Measurements from ENCODE around the gene DET1.
A peak's percentile ranks its signal among the peaks of the same experiment; 100 is the strongest.

Gene DET1

GRCh38 chr15:88484682-88485331, 61.7 kb downstream of the DET1 start:
- Histone ChIP-seq H3K27me3 (replicated peaks in 2 of 5; ENCODE audit: control insufficient read depth in 4 of 5, insufficient read depth in 5 of 5, low read length in 4 of 5) (no peaks in the 10 kb centered on the region), H3K27ac (ENCODE audit: insufficient read depth in 1 of 2, low read depth in 1 of 2, low read length in 2 of 2, poor library complexity in 1 of 2, severe bottlenecking in 2 of 2) (no peak overlapping the region), H3K9me3 (ENCODE audit: control extremely low read depth in 1 of 5, control insufficient read depth in 4 of 5, insufficient read depth in 2 of 5, low read depth in 1 of 5, low read length in 4 of 5) (no peaks in the 10 kb centered on the region), H3K4me3 (ENCODE audit: control insufficient read depth in 1 of 7, extremely low read depth in 1 of 7, insufficient read depth in 4 of 7, low read depth in 2 of 7, low read length in 6 of 7) (no peak overlapping the region), H3K4me1 (ENCODE audit: control extremely low read depth in 1 of 4, control insufficient read depth in 4 of 4, insufficient read depth in 4 of 4, low read length in 3 of 4) (no peaks in the 10 kb centered on the region), H3K36me3 (ENCODE audit: control insufficient read depth in 4 of 4, insufficient read depth in 4 of 4, low read length in 3 of 4) (peaks cover 0 to 3% (median under 1%) of the 10 kb centered on the region in 4 experiments)
- WGBS (ENCODE audit: insufficient coverage): 89% methylated on average over 8 of the region's 10 CpGs
- DNase-seq: no peak
- POLR2A ChIA-PET: no interaction called here
- CTCF ChIA-PET: interaction anchor here (0.7 to 3.0 kb wide), 3 partner anchors 17 to 172 kb away, joined by 3 to 8 read pairs (median 3); partner anchors contain the start of genes MRPL46 and MRPS11

GRCh38 chr15:88482263-88482662, 64.2 kb downstream of the DET1 start:
- CTCF ChIA-PET: interaction anchor here (0.6 to 3.0 kb wide), 2 partner anchors 11 to 14 kb away, joined by 3 to 8 read pairs; partner anchors contain the start of genes MRPL46 and MRPS11

GRCh38 chr15:88480981-88481380, 65.5 kb downstream of the DET1 start:
- ChIA-PET CTCF (interaction anchor here (1.0 kb wide), 1 partner anchor 183 kb away, joined by 3 read pairs; no protein-coding TSS in a partner anchor), POLR2A (no interaction called here)
- H3K27ac ChIP-seq (ENCODE audit: insufficient read depth in 1 of 2, low read depth in 1 of 2, low read length in 2 of 2, poor library complexity in 1 of 2, severe bottlenecking in 2 of 2): no peak overlapping the region
- no peaks in the 10 kb centered on the region for H3K4me1 ChIP-seq (ENCODE audit: control extremely low read depth in 1 of 4, control insufficient read depth in 4 of 4, insufficient read depth in 4 of 4, low read length in 3 of 4)
- H3K4me3 ChIP-seq (ENCODE audit: control insufficient read depth in 1 of 7, extremely low read depth in 1 of 7, insufficient read depth in 4 of 7, low read depth in 2 of 7, low read length in 6 of 7): no peak overlapping the region
- peaks cover 9 to 27% (median 19%) of the 10 kb centered on the region in 4 experiments for H3K36me3 ChIP-seq (ENCODE audit: control insufficient read depth in 4 of 4, insufficient read depth in 4 of 4, low read length in 3 of 4)
- H3K9me3 ChIP-seq (ENCODE audit: control extremely low read depth in 1 of 5, control insufficient read depth in 4 of 5, insufficient read depth in 2 of 5, low read depth in 1 of 5, low read length in 4 of 5): no peaks in the 10 kb centered on the region
- 95% methylated on average over 8 of the region's 8 CpGs for WGBS (ENCODE audit: insufficient coverage)
- H3K27me3 ChIP-seq (replicated peaks in 2 of 5; ENCODE audit: control insufficient read depth in 4 of 5, insufficient read depth in 5 of 5, low read length in 4 of 5): no peaks in the 10 kb centered on the region
- DNase-seq: no peak

More at GRCh38 chr15:88482263-88482662, 64.2 kb downstream of the DET1 start:
- H3K4me3 ChIP-seq (ENCODE audit: control insufficient read depth in 1 of 7, extremely low read depth in 1 of 7, insufficient read depth in 4 of 7, low read depth in 2 of 7, low read length in 6 of 7): no peak overlapping the region
- WGBS (ENCODE audit: insufficient coverage): 55% methylated on average over 1 of the region's 1 CpG
- DNase-seq: no peak
- POLR2A ChIA-PET: no interaction called here
- H3K27me3 ChIP-seq (replicated peaks in 2 of 5; ENCODE audit: control insufficient read depth in 4 of 5, insufficient read depth in 5 of 5, low read length in 4 of 5): no peaks in the 10 kb centered on the region
- H3K36me3 ChIP-seq (ENCODE audit: control insufficient read depth in 4 of 4, insufficient read depth in 4 of 4, low read length in 3 of 4): peaks cover 6 to 17% (median 14%) of the 10 kb centered on the region in 4 experiments
- no peaks in the 10 kb centered on the region for H3K4me1 ChIP-seq (ENCODE audit: control extremely low read depth in 1 of 4, control insufficient read depth in 4 of 4, insufficient read depth in 4 of 4, low read length in 3 of 4)
- no peak overlapping the region for H3K27ac ChIP-seq (ENCODE audit: insufficient read depth in 1 of 2, low read depth in 1 of 2, low read length in 2 of 2, poor library complexity in 1 of 2, severe bottlenecking in 2 of 2)
- no peaks in the 10 kb centered on the region for H3K9me3 ChIP-seq (ENCODE audit: control extremely low read depth in 1 of 5, control insufficient read depth in 4 of 5, insufficient read depth in 2 of 5, low read depth in 1 of 5, low read length in 4 of 5)

- H3K9me3 ChIP-seq (ENCODE audit: control extremely low read depth in 1 of 5, control insufficient read depth in 4 of 5, insufficient read depth in 2 of 5, low read depth in 1 of 5, low read length in 4 of 5): no peaks in the 10 kb centered on the region
- H3K4me3 ChIP-seq (ENCODE audit: control insufficient read depth in 1 of 7, extremely low read depth in 1 of 7, insufficient read depth in 4 of 7, low read depth in 2 of 7, low read length in 6 of 7): no peak overlapping the region
- 97% methylated on average over 3 of the region's 3 CpGs for WGBS (ENCODE audit: insufficient coverage)
- no peaks in the 10 kb centered on the region for H3K27me3 ChIP-seq (replicated peaks in 2 of 5; ENCODE audit: control insufficient read depth in 4 of 5, insufficient read depth in 5 of 5, low read length in 4 of 5)
- no peak for DNase-seq
- ChIA-PET POLR2A (no interaction called here), CTCF (interaction anchor here (3.5 kb wide), 1 partner anchor 136 kb away, joined by 12 read pairs; no protein-coding TSS in a partner anchor)
- peaks cover 11 to 38% (median 26%) of the 10 kb centered on the region in 4 experiments for H3K36me3 ChIP-seq (ENCODE audit: control insufficient read depth in 4 of 4, insufficient read depth in 4 of 4, low read length in 3 of 4)
- H3K27ac ChIP-seq (ENCODE audit: insufficient read depth in 1 of 2, low read depth in 1 of 2, low read length in 2 of 2, poor library complexity in 1 of 2, severe bottlenecking in 2 of 2): no peak overlapping the region
- no peaks in the 10 kb centered on the region for H3K4me1 ChIP-seq (ENCODE audit: control extremely low read depth in 1 of 4, control insufficient read depth in 4 of 4, insufficient read depth in 4 of 4, low read length in 3 of 4)
Observed at GRCh38 chr15:88479169-88479568, 67.3 kb downstream of the DET1 start.

GRCh38 chr15:88477904-88478303, 68.6 kb downstream of the DET1 start:
- ChIA-PET CTCF (interaction anchor here (0.6 to 3.5 kb wide), 6 partner anchors 10 to 518 kb away, joined by 3 to 12 read pairs (median 4); partner anchors contain the start of gene MRPS11), POLR2A (no interaction called here)
- 100% methylated on average over 4 of the region's 5 CpGs for WGBS (ENCODE audit: insufficient coverage)
- H3K4me1 ChIP-seq (ENCODE audit: control extremely low read depth in 1 of 4, control insufficient read depth in 4 of 4, insufficient read depth in 4 of 4, low read length in 3 of 4): no peaks in the 10 kb centered on the region
- no peak for DNase-seq
- H3K36me3 ChIP-seq (ENCODE audit: control insufficient read depth in 4 of 4, insufficient read depth in 4 of 4, low read length in 3 of 4): peaks cover 11 to 45% (median 32%) of the 10 kb centered on the region in 4 experiments
- H3K4me3 ChIP-seq (ENCODE audit: control insufficient read depth in 1 of 7, extremely low read depth in 1 of 7, insufficient read depth in 4 of 7, low read depth in 2 of 7, low read length in 6 of 7): no peak overlapping the region
- no peaks in the 10 kb centered on the region for H3K9me3 ChIP-seq (ENCODE audit: control extremely low read depth in 1 of 5, control insufficient read depth in 4 of 5, insufficient read depth in 2 of 5, low read depth in 1 of 5, low read length in 4 of 5)
- H3K27me3 ChIP-seq (replicated peaks in 2 of 5; ENCODE audit: control insufficient read depth in 4 of 5, insufficient read depth in 5 of 5, low read length in 4 of 5): no peaks in the 10 kb centered on the region
- H3K27ac ChIP-seq (ENCODE audit: insufficient read depth in 1 of 2, low read depth in 1 of 2, low read length in 2 of 2, poor library complexity in 1 of 2, severe bottlenecking in 2 of 2): peak overlapping the region in 1 of 2 experiments; percentile 18

- Histone ChIP-seq H3K36me3 (ENCODE audit: control insufficient read depth in 4 of 4, insufficient read depth in 4 of 4, low read length in 3 of 4) (peaks cover 11 to 52% (median 37%) of the 10 kb centered on the region in 4 experiments), H3K9me3 (ENCODE audit: control extremely low read depth in 1 of 5, control insufficient read depth in 4 of 5, insufficient read depth in 2 of 5, low read depth in 1 of 5, low read length in 4 of 5) (no peaks in the 10 kb centered on the region)
- WGBS (ENCODE audit: insufficient coverage): 97% methylated on average over 6 of the region's 7 CpGs
Observed at GRCh38 chr15:88477126-88477525, 69.4 kb downstream of the DET1 start.

GRCh38 chr15:88476635-88477060, 69.8 kb downstream of the DET1 start:
- POLR2A ChIA-PET: no interaction called here
- no peak overlapping the region for H3K27ac ChIP-seq (ENCODE audit: insufficient read depth in 1 of 2, low read depth in 1 of 2, low read length in 2 of 2, poor library complexity in 1 of 2, severe bottlenecking in 2 of 2)
- H3K27me3 ChIP-seq (replicated peaks in 2 of 5; ENCODE audit: control insufficient read depth in 4 of 5, insufficient read depth in 5 of 5, low read length in 4 of 5): no peaks in the 10 kb centered on the region
- H3K4me1 ChIP-seq (ENCODE audit: control extremely low read depth in 1 of 4, control insufficient read depth in 4 of 4, insufficient read depth in 4 of 4, low read length in 3 of 4): no peaks in the 10 kb centered on the region
- peaks cover 11 to 56% (median 38%) of the 10 kb centered on the region in 4 experiments for H3K36me3 ChIP-seq (ENCODE audit: control insufficient read depth in 4 of 4, insufficient read depth in 4 of 4, low read length in 3 of 4)
- H3K4me3 ChIP-seq (ENCODE audit: control insufficient read depth in 1 of 7, extremely low read depth in 1 of 7, insufficient read depth in 4 of 7, low read depth in 2 of 7, low read length in 6 of 7): no peak overlapping the region
- DNase-seq: peak; percentile 48 to 73 (median 62)
- 82% methylated on average over 8 of the region's 8 CpGs for WGBS (ENCODE audit: insufficient coverage)
- CTCF ChIA-PET: interaction anchor here (0.6 to 3.5 kb wide), 5 partner anchors 9 to 188 kb away, joined by 4 to 12 read pairs (median 4); partner anchors contain the start of genes MRPL46 and MRPS11
- no peaks in the 10 kb centered on the region for H3K9me3 ChIP-seq (ENCODE audit: control extremely low read depth in 1 of 5, control insufficient read depth in 4 of 5, insufficient read depth in 2 of 5, low read depth in 1 of 5, low read length in 4 of 5)

More at GRCh38 chr15:88477126-88477525, 69.4 kb downstream of the DET1 start:
- POLR2A ChIA-PET: no interaction called here
- Histone ChIP-seq H3K27ac (ENCODE audit: insufficient read depth in 1 of 2, low read depth in 1 of 2, low read length in 2 of 2, poor library complexity in 1 of 2, severe bottlenecking in 2 of 2) (no peak overlapping the region), H3K4me3 (ENCODE audit: control insufficient read depth in 1 of 7, extremely low read depth in 1 of 7, insufficient read depth in 4 of 7, low read depth in 2 of 7, low read length in 6 of 7) (no peak overlapping the region), H3K27me3 (replicated peaks in 2 of 5; ENCODE audit: control insufficient read depth in 4 of 5, insufficient read depth in 5 of 5, low read length in 4 of 5) (no peaks in the 10 kb centered on the region), H3K4me1 (ENCODE audit: control extremely low read depth in 1 of 4, control insufficient read depth in 4 of 4, insufficient read depth in 4 of 4, low read length in 3 of 4) (no peaks in the 10 kb centered on the region)
- no peak for DNase-seq
- CTCF ChIA-PET: interaction anchor here (0.6 to 3.5 kb wide), 6 partner anchors 10 to 519 kb away, joined by 3 to 12 read pairs (median 4); partner anchors contain the start of genes MRPL46 and MRPS11

All from common myeloid progenitor, CD34-positive (primary cell).